Subcutaneous adipose tissue (tissue), 4 donors: Measurements from ENCODE around the gene BNIP3. TPM values are rescaled to one million over a fixed set of nuclear protein-coding genes. Genes with fewer than 3 reads are reported as not detected.

Experiments
- total RNA-seq, 4 donors: library from RNA; depleted of rRNA; stranded (reverse); fragments of >200 nt; gene quantifications; one replicate each; pipeline ENCODE4 v1.1.0, GENCODE V29; 2016
- TF ChIP-seq, protein P1 (sequence below): fragments of 450-650 bp; IDR thresholded peaks from one replicate; pipeline ENCODE4 v1.5.1; 2016; ENCODE audit warnings: low read depth, mild to moderate bottlenecking, control low read depth, antibody characterized with exemption, moderate library complexity

Gene BNIP3, protein sequence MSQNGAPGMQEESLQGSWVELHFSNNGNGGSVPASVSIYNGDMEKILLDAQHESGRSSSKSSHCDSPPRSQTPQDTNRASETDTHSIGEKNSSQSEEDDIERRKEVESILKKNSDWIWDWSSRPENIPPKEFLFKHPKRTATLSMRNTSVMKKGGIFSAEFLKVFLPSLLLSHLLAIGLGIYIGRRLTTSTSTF
- 100 to 1,000 TPM; 126 to 186 (median 157) TPM for total RNA-seq

DNA sequence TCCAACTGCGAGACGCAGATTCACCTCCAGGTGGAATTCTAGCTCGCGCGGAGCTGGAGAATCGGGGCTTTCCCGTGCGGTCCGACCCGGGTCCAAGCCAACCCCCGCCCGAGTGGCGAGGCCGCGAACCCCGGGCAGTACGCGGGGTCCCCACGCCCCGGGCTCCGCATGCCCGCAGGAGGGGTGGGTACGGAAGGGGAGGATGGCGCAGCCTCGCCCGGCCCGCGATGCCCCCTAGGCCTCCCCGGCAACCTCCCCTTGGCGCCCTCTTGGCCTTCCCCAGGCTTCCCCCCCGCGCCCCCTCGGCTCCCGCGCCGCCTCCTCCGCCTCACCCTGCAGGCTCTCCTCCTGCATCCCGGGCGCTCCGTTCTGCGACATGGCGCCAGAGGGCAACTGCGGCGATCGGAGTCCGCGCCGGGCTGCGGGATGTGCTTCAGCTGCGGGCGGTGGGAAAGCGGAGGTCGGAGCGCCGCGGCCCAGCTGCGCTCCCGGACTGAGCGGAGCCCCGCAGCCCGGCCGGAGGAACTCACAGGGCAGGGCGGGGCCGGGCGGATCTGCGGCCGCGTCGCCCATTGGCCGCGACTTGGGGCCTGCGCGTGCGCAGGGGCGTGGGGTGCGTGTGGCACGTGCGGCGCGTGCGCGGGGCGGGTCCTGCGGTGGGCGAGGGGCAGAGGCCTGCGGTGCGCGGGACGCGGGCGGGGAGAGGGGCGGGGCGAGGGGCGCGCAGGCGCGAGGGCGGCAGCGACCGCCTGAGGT, at the start of gene BNIP3:
BNIP3 (minus strand) TSS at position 495 of the 756 bp plus-strand sequence; CDS start at position 378, 117 bp downstream.
- TF ChIP-seq, protein P1, sequence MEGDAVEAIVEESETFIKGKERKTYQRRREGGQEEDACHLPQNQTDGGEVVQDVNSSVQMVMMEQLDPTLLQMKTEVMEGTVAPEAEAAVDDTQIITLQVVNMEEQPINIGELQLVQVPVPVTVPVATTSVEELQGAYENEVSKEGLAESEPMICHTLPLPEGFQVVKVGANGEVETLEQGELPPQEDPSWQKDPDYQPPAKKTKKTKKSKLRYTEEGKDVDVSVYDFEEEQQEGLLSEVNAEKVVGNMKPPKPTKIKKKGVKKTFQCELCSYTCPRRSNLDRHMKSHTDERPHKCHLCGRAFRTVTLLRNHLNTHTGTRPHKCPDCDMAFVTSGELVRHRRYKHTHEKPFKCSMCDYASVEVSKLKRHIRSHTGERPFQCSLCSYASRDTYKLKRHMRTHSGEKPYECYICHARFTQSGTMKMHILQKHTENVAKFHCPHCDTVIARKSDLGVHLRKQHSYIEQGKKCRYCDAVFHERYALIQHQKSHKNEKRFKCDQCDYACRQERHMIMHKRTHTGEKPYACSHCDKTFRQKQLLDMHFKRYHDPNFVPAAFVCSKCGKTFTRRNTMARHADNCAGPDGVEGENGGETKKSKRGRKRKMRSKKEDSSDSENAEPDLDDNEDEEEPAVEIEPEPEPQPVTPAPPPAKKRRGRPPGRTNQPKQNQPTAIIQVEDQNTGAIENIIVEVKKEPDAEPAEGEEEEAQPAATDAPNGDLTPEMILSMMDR = no peak

DNA sequence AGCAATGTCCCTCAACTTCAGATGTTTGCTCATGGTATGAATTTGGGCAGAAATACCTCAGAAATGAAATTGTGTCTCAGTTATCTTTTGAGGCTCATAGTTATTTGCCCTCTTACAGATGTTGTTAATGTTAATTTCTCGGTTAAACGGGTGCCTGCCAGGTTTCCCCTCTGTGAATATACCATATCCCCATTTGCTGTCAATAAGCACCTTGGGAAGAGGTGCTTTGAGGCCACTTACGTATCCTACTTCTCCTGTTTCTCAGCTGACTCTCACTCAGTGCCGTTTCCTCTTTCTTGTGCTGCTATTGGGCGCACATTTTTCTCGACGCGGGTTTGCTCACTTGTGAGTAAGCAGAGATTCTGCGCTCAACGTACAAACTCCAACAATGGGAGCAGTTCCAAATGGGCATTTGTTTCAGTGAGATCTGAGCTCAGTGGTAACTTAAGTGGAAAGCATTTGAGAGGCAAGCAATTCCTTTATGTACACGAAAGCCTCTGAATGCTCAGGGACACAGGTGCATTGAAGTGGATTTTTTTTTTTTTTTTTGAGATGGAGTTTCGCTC, 49.3 kb upstream of the BNIP3 start:
- TF ChIP-seq, protein P1 = no peak

DNA sequence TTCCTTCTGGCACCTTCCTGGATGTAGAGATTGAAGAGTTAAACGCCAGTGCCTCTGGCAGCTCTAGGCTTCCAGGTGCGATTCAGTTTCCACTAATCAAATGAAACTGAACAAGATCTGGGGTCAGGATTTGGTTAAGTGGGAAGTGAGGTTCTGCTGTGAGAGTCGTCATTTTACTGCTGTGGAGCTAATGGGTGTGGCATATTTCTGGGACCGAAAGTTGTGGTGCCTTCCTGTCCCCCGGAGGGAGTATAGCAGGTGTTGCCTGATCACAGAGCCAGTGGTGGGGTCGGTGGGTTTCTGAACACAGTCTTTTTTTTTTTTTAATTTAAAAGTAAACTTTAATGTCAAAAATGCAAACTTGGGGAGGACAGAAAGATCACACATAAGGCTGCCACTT, 47.0 kb upstream of the BNIP3 start:
- TF ChIP-seq, protein P1 = no peak

DNA sequence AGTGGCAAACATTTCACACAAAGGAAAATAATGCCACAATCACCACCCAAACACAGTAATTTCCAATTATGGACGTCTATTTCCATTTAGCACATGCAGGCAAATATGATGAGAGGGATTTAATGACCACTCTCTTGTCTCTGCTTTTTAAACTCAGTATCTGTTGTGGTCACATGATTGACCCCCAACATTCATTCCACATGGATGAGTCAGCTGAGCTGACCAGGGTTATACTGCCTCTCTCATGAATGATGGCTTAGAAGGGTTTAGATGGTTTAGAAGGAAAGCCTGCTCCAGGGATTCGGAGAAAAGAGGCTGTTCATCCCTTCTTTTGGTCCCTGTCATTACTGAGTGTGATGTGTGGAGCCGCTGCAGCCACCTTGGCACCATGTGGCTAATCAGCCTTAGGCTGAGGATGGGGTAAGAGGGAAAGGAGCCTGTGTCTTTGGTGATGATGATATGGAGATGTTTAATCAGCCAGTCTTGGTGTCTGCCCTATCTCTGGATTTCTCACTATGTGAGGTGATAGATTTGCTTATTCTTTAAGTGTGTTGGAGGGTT, 45.8 kb upstream of the BNIP3 start:
- TF ChIP-seq, protein P1 = no peak

DNA sequence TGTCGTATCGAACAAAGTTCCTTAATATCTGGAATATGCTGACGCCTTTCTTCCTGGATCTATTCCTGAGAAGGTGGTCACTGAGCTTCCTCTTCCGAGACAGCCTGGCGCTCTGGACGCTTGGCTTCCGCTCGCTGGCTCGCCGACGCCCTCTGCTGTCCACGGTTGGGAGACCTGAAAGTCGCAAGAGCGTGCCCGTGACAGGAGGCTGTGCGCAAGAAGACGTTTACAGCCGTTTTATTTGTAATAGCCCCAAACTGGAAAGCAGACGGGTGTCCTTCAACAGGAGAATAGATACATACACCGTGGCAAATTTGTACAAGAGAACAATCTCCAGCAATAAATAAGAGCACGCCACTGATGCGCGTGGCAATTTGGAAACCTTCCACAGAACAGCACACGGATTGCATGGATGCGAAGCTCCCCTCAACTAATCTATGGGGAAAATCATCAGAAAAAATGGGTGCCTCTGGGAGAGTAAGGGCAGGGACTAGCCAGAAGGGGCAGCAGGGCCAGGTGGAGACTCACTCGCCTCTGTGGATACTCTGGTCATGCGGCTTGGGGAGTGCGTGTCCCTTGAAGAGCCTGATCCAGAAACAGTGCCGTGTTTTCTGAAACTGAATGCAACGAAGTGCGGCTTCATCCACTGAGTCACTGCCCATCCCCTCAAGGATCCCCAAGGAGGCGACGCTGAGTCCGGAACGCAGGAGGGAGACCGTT, 41.5 kb upstream of the BNIP3 start:
- TF ChIP-seq, protein P1 = no peak

DNA sequence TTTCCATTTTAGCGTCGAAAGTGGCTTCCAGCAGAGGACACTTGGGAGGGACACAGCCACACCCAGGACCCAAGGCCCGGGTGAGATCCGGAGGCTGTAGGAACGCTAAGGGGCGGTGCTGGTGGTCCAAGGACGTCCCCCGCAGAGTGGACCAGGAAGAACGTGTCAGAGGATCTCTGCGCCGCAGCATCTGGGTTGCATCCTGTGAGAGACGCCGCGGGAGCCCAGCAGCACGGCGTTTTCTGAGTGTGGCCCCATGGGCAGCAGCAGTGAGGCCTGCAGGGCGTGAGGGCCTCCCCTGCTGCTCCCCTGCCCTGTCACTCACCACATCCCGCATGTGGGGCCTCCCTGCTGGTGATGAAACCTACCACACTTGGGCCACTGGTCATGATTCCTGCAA, 40.5 kb upstream of the BNIP3 start:
- TF ChIP-seq, protein P1 = no peak
